ENCODE measurements around the gene CUL2.
"Not testable (repeated sequence)": the region's sequence is repeated elsewhere in the genome, so short reads cannot be mapped to it uniquely, and the experiment has no call there.

CUL2 gene

DNA sequence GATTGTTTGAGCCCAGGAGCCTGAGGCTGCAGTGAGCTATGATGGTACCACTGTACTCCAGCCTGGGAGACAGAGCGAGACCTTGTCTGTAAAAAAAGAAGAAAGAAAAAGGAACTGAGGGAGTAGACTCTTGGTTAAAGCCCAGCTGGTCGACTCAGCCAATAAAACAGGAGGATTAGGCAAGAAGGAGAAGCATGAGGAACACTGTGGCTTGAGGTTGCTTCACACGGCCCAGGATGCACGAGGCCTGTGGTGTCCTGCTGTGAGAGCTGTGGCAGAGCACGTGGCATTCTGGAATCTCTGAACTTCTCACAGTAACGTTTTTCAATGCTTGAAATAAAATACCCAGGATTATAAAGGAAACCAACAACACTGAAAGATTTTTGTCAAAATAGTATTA is 93.3 kb downstream of the CUL2 start:
- in situ Hi-C loops (cut with HindIII; ENCODE audit: low sequenced_read_pairs): no loop called here
- H3K4me3 ChIP-seq (ENCODE audit: low read depth, low read length): no peak overlapping the region
- DNase-seq (ENCODE audit: low read depth, low spot score): peak; percentile 37
- TF ChIP-seq, protein P1, sequence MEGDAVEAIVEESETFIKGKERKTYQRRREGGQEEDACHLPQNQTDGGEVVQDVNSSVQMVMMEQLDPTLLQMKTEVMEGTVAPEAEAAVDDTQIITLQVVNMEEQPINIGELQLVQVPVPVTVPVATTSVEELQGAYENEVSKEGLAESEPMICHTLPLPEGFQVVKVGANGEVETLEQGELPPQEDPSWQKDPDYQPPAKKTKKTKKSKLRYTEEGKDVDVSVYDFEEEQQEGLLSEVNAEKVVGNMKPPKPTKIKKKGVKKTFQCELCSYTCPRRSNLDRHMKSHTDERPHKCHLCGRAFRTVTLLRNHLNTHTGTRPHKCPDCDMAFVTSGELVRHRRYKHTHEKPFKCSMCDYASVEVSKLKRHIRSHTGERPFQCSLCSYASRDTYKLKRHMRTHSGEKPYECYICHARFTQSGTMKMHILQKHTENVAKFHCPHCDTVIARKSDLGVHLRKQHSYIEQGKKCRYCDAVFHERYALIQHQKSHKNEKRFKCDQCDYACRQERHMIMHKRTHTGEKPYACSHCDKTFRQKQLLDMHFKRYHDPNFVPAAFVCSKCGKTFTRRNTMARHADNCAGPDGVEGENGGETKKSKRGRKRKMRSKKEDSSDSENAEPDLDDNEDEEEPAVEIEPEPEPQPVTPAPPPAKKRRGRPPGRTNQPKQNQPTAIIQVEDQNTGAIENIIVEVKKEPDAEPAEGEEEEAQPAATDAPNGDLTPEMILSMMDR (IDR thresholded peaks at IDR 0.05; ENCODE audit: low read depth, low read length): no peak

DNA sequence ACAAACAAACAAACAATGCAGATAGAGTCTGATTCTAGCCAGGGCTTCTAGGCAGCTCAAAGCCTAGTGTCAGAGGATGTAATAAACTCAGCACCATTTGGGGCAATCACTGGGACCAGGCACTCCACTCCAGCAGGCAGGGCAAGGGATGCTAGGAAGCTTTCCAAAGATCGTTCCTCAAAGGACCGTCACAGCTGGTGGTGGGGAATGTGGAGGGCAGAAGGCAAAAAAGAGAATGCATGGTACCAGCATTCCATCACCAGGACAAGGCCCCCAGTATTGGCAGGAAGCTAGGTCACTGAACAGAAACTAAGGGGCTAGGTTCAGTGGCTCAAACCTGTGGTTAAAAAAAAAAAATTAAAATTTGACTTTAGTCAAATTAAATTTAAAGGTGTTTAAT is 94.2 kb downstream of the CUL2 start:
- no peak for DNase-seq (ENCODE audit: low read depth, low spot score)
- no peak overlapping the region for H3K4me3 ChIP-seq (ENCODE audit: low read depth, low read length)
- TF ChIP-seq, protein P1 (IDR thresholded peaks at IDR 0.05; ENCODE audit: low read depth, low read length): no peak
- in situ Hi-C loops (cut with HindIII; ENCODE audit: low sequenced_read_pairs): no loop called here

DNA sequence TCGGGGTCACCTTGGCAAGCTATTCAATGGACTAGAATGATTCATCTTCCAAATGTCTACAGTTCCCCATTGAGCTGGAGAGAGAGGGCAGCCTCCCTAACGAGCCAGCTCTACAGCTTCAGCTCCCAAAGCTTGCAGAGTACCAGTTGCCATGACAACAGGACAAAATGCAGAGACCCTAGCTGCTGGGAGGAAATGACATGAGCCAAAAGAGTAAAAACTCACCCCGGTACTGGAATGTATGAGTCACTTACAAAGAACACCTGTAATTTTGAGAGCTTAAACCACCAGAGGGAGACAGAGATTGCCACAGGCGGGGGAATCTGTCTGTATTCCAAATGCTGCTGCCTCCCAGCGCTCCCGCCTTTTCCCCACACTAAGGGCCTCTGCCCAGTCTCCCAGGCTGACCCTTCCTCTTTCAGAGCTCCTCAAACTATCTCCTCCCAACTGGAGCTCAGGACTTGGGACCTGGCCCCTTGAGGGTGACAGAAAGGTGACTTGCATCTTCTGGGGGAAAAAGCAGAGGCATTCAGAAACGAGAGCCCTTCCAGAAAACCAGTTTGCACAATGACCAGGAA is 95.5 kb downstream of the CUL2 start:
- in situ Hi-C loops (cut with HindIII; ENCODE audit: low sequenced_read_pairs): no loop called here
- TF ChIP-seq, protein P1 (IDR thresholded peaks at IDR 0.05; ENCODE audit: low read depth, low read length): peak; percentile 74
- H3K4me3 ChIP-seq (ENCODE audit: low read depth, low read length): no peak overlapping the region
- peak; percentile 90 for DNase-seq (ENCODE audit: low read depth, low spot score)

DNA sequence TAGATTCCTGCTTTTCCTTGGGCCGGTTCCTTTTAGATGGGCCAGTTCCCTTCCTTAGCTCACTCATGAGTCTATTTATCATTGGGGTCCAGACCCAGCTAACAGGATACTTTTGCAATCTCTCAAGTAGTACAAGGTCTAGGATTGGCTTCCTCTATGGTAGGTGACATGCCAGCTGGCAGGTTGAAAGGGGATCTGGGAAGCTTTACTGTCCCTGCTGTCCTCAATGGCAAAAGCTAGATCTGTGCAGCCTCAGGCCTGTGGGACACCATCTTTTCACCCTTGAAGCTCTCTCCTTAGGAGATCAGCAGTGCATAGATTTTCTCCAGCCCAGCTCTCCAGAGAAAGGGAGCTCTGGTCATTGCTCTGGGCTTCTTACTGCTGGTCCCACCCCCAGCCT is 96.4 kb downstream of the CUL2 start:
- no peak overlapping the region for H3K4me3 ChIP-seq (ENCODE audit: low read depth, low read length)
- DNase-seq (ENCODE audit: low read depth, low spot score): no peak
- in situ Hi-C loops (cut with HindIII; ENCODE audit: low sequenced_read_pairs): no loop called here
- TF ChIP-seq, protein P1 (IDR thresholded peaks at IDR 0.05; ENCODE audit: low read depth, low read length): no peak

DNA sequence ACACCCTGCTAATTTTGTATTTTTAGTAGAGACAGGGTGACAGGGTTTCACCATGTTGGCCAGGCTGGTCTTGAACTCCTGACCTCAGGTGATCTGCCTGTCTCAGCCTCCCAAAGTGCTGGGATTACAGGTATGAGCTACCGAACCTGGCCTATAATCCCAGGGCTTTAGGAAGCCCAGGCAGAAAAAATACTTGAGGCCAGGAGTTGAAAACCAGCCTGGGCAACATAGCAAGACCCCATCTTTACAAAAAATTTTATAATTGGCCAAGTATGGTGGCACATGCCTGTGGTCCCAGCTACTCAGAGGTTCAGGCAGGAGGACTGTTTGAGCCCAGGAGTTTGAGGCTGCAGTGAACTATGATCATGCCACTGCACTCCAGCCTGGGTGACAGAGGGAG is 99.0 kb downstream of the CUL2 start:
- in situ Hi-C loops (cut with HindIII; ENCODE audit: low sequenced_read_pairs); H3K4me3 ChIP-seq (ENCODE audit: low read depth, low read length); DNase-seq (ENCODE audit: low read depth, low spot score): not testable (repeated sequence)

DNA sequence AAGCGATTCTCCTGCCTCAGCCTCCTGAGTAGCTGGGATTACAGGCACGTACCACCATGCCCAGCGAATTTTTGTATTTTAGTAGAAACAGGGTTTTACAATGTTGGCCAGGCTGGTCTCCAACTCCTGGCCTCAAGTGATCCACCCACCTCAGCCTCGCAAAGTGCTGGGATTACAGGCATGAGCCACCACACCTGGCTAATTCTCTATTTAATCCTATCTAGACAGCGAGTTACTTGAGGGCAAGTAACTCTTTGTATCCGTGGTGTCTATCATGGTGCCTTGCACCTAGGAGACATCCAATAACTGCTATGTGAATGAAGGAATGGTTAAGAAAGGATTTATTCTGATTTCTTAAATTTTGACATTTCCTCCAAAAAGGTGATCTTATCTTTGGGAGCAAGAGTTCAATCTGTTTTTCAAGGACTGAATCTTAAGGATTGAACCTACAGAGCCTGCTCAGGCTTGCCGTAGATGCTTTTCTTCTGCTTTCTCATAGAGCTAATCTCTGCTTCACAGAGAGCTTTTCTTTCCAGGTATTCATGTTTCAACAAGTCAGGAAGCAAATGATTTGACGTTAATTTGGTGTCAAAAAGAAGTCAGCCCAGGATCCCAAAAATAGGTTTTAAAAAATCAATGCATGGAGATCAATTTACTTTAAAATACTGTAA is 101.6 kb downstream of the CUL2 start:
- no peak overlapping the region for H3K4me3 ChIP-seq (ENCODE audit: low read depth, low read length)
- TF ChIP-seq, protein P1 (IDR thresholded peaks at IDR 0.05; ENCODE audit: low read depth, low read length): no peak
- in situ Hi-C loops (cut with HindIII; ENCODE audit: low sequenced_read_pairs): no loop called here
- no peak for DNase-seq (ENCODE audit: low read depth, low spot score)

DNA sequence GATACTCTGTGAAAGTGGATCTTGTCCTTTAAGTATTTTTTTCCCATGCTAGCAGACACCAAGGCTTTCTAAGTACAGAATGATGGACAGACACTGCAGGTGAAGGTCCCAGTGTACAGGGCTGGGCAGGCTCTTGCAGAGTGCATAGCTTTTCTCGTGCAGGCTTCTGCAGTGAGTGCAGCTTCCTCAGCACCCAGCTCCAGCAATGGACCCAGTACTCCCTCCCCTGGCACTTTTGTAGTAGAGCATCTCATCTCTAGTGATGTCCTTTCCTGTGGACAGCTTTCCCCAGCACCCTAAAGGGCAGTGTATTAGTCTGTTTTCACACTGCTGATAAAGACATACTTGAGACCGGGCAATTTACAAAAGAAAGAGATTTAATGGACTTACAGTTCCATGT is 104.3 kb downstream of the CUL2 start:
- H3K4me3 ChIP-seq (ENCODE audit: low read depth, low read length): no peak overlapping the region
- no peak for DNase-seq (ENCODE audit: low read depth, low spot score)
- in situ Hi-C loops (cut with HindIII; ENCODE audit: low sequenced_read_pairs): no loop called here
- TF ChIP-seq, protein P1 (IDR thresholded peaks at IDR 0.05; ENCODE audit: low read depth, low read length): peak; percentile 42
